Body of pancreas (tissue), 4 donors: ENCODE results near the gene SMLR1. TPM values are rescaled to one million over a fixed set of nuclear protein-coding genes. Genes with fewer than 3 reads are reported as not detected.

Experiments
- ATAC-seq: fragments of 150-250 bp; one replicate; pipeline ENCODE4 v1.9.1; 2016
- DNase-seq, 4 donors: peaks; one replicate each; pipeline ENCODE4 v3.0.0-alpha.2; 2019
- H3K27ac ChIP-seq, 4 donors: fragments of 200-600 bp; sonication (generic); 1 replicate in 3 of 4; 2 replicates in 1 of 4; pipeline versions ENCODE4 v1.5.1 to v1.6.1; 2016 to 2019; ENCODE audit warnings: mild to moderate bottlenecking in 1 of 4, mixed read lengths in 1 of 4, moderate library complexity in 1 of 4
- H3K27me3 ChIP-seq, 2 donors: fragments of 200-600 bp; sonication (generic); one replicate each; pipeline ENCODE4 v1.6.0; 2016; ENCODE audit warnings: mild to moderate bottlenecking in 1 of 2
- H3K36me3 ChIP-seq, 2 donors: fragments of 200-600 bp; sonication (generic); replicated peaks in 1 of 2; 2 replicates each; pipeline ENCODE4 v1.5.1; 2016; ENCODE audit warnings: low read depth in 2 of 2; ENCODE audit not compliant: insufficient read depth in 1 of 2
- H3K4me1 ChIP-seq: fragments of 200-600 bp; sonication (generic); one replicate; pipeline ENCODE4 v1.6.0; 2016
- H3K4me3 ChIP-seq, 2 donors: fragments of 200-600 bp; sonication (generic); 1 replicate in 1 of 2; 2 replicates in 1 of 2; pipeline ENCODE4 v1.5.1; 2016 to 2019
- H3K9me3 ChIP-seq, 3 donors: fragments of 200-600 bp; sonication (generic); 1 replicate in 2 of 3; 2 replicates in 1 of 3; pipeline ENCODE4 v1.5.1; 2016
- CTCF ChIP-seq, 7 experiments: fragments of 450-650 bp in 4 of 7; fragments of 200-600 bp in 3 of 7; sonication (generic) in 3 of 7; IDR thresholded peaks; one replicate each; pipeline ENCODE4 v1.5.1; 2016 to 2019; ENCODE audit warnings: antibody characterized with exemption in 7 of 7
- POLR2A ChIP-seq, 3 donors: fragments of 450-650 bp; IDR thresholded peaks; one replicate each; pipeline ENCODE4 v1.6.1; 2016; ENCODE audit warnings: antibody characterized with exemption in 3 of 3, mild to moderate bottlenecking in 2 of 3
- WGBS, 2 donors: methylation state at CpG; one replicate each; pipeline ENCODE4 v1.1.5; 2017; 5-methylcytosine and 5-hydroxymethylcytosine counted together
- intact Hi-C: fragments of 100-400 bp; cut with DNase I; formaldehyde crosslinking; loops from one replicate; pipeline ENCODE4 v1.15.1; 2023
- total RNA-seq, 2 donors: library from RNA; depleted of rRNA; stranded (reverse); fragments of >200 nt; gene quantifications; one replicate each; pipeline ENCODE4 v1.1.0, GENCODE V29; 2016

SMLR1 gene
- total RNA-seq, 2 donors from 2014 or later, result 0.52 TPM; not detected in 1

- TF ChIP-seq CTCF (IDR thresholded peaks at IDR 0.05) (no peak), POLR2A (IDR thresholded peaks at IDR 0.05) (no peak)
- Histone ChIP-seq H3K9me3 (no peaks in the 10 kb centered on the region), H3K27me3 (no peaks in the 10 kb centered on the region), H3K4me3 (no peak overlapping the region), H3K36me3 (no peaks in the 10 kb centered on the region), H3K4me1 (peaks cover 19% of the 10 kb centered on the region), H3K27ac (no peak overlapping the region)
- intact Hi-C loops, result no loop called here
- no peak for ATAC-seq
- no peak for DNase-seq
- WGBS, 2 donors, result 89 to 90% methylated on average over 5 of the region's 5 CpGs
Measured at GRCh38 chr6:130831607-130832006, 4.4 kb downstream of the SMLR1 start.

- intact Hi-C loops, result no loop called here
- no peaks in the 10 kb centered on the region for H3K27me3 ChIP-seq
- DNase-seq, result no peak
- TF ChIP-seq POLR2A (IDR thresholded peaks at IDR 0.05) (no peak), CTCF (IDR thresholded peaks at IDR 0.05) (no peak)
- ATAC-seq, result no peak
- no peaks in the 10 kb centered on the region for H3K36me3 ChIP-seq
- no peaks in the 10 kb centered on the region for H3K9me3 ChIP-seq
- H3K4me1 ChIP-seq, result no peaks in the 10 kb centered on the region
- H3K4me3 ChIP-seq, result no peak overlapping the region
- H3K27ac ChIP-seq, result no peak overlapping the region
- 77 to 96% methylated on average over 1 of the region's 1 CpG for WGBS, 2 donors
Measured at GRCh38 chr6:130833569-130833968, 6.4 kb downstream of the SMLR1 start.

- Histone ChIP-seq H3K9me3 (no peaks in the 10 kb centered on the region), H3K4me1 (no peaks in the 10 kb centered on the region), H3K4me3 (no peak overlapping the region), H3K27ac (no peak overlapping the region), H3K27me3 (no peaks in the 10 kb centered on the region), H3K36me3 (no peaks in the 10 kb centered on the region)
- no peak for TF ChIP-seq CTCF (IDR thresholded peaks at IDR 0.05)
- TF ChIP-seq POLR2A (IDR thresholded peaks at IDR 0.05), result no peak
- intact Hi-C loops, result no loop called here
- ATAC-seq (no peak), DNase-seq (no peak)
- WGBS, 2 donors, result 67 to 72% methylated on average over 5 of the region's 5 CpGs
Measured at GRCh38 chr6:130834482-130835251, 7.5 kb downstream of the SMLR1 start.

GRCh38 chr6:130836055-130836640 lies 8.9 kb downstream of the SMLR1 start:
- no peaks in the 10 kb centered on the region for H3K27me3 ChIP-seq
- H3K4me1 ChIP-seq, result no peaks in the 10 kb centered on the region
- WGBS, 2 donors, result 84 to 96% methylated on average over 3 of the region's 3 CpGs
- H3K27ac ChIP-seq, result no peak overlapping the region
- no peak for TF ChIP-seq POLR2A (IDR thresholded peaks at IDR 0.05)
- TF ChIP-seq CTCF (IDR thresholded peaks at IDR 0.05), result no peak
- no peak for DNase-seq
- no peak overlapping the region for H3K4me3 ChIP-seq
- no peaks in the 10 kb centered on the region for H3K36me3 ChIP-seq
- ATAC-seq, result no peak
- no peaks in the 10 kb centered on the region for H3K9me3 ChIP-seq
- intact Hi-C loops, result no loop called here

- intact Hi-C loops, result no loop called here
- Histone ChIP-seq H3K4me1 (no peaks in the 10 kb centered on the region), H3K36me3 (no peaks in the 10 kb centered on the region), H3K27me3 (no peaks in the 10 kb centered on the region), H3K27ac (no peak overlapping the region), H3K4me3 (no peak overlapping the region), H3K9me3 (no peaks in the 10 kb centered on the region)
- TF ChIP-seq POLR2A (IDR thresholded peaks at IDR 0.05) (no peak), CTCF (IDR thresholded peaks at IDR 0.05) (no peak)
- no peak for DNase-seq
- ATAC-seq, result no peak
Measured at GRCh38 chr6:130837067-130837466, 9.9 kb downstream of the SMLR1 start.
